Natural killer cell (primary cell): ENCODE measurements around the gene CT45A10. TPM values are rescaled to one million over a fixed set of nuclear protein-coding genes. Genes with fewer than 3 reads are reported as not detected.

Source experiments
- ATAC-seq, 3 donors: fragments of 150-1000 bp in 2 of 3; fragments of 200-7000 bp in 1 of 3; cut with Tn5 transposase; 1 replicate in 1 of 3; 2 replicates in 2 of 3; pipeline ENCODE4 v1.10.0; 2021; ENCODE audit warnings: mild to moderate bottlenecking in 2 of 3, moderate library complexity in 2 of 3
- DNase-seq, 2 donors: peaks; one replicate each; pipeline versions ENCODE4 v3.0.0 to v3.0.0-alpha.2; 2013 to 2021; ENCODE audit warnings: mixed read lengths in 1 of 2
- H3K27ac ChIP-seq: one replicate; pipeline ENCODE4 v1.5.1; 2013; ENCODE audit warnings: mild to moderate bottlenecking, low read length
- H3K27me3 ChIP-seq: one replicate; pipeline ENCODE4 v1.6.1; 2013; ENCODE audit warnings: low read length; ENCODE audit not compliant: control insufficient read depth, insufficient read depth
- H3K36me3 ChIP-seq: one replicate; pipeline ENCODE4 v1.6.1; 2013; ENCODE audit warnings: low read length; ENCODE audit not compliant: control insufficient read depth, insufficient read depth
- H3K4me1 ChIP-seq: one replicate; pipeline ENCODE4 v1.6.1; 2013; ENCODE audit warnings: low read length; ENCODE audit not compliant: control insufficient read depth, insufficient read depth
- H3K4me3 ChIP-seq: one replicate; pipeline ENCODE4 v1.5.1; 2013; ENCODE audit warnings: low read length
- H3K9me3 ChIP-seq: one replicate; pipeline ENCODE4 v1.6.1; 2013; ENCODE audit warnings: low read length; ENCODE audit not compliant: control insufficient read depth, insufficient read depth
- H3K27ac Mint-ChIP-seq, 2 donors: one replicate each; pipeline ENCODE4 v1.8.0; 2022; ENCODE audit warnings: mild to moderate bottlenecking in 2 of 2, mixed read lengths in 2 of 2, moderate library complexity in 1 of 2
- H3K27me3 Mint-ChIP-seq, 2 donors: one replicate each; pipeline ENCODE4 v1.8.0; 2022; ENCODE audit warnings: low read depth in 2 of 2, mixed read lengths in 2 of 2
- H3K36me3 Mint-ChIP-seq: one replicate; pipeline ENCODE4 v1.8.0; 2022; ENCODE audit warnings: mixed read lengths
- H3K4me1 Mint-ChIP-seq, 2 donors: one replicate each; pipeline ENCODE4 v1.8.0; 2022; ENCODE audit warnings: mixed read lengths in 2 of 2
- H3K4me3 Mint-ChIP-seq: one replicate; pipeline ENCODE4 v1.8.0; 2022; ENCODE audit warnings: mild to moderate bottlenecking, moderate library complexity, mixed read lengths
- H3K9me3 Mint-ChIP-seq, 2 donors: one replicate each; pipeline ENCODE4 v1.8.0; 2022; ENCODE audit warnings: mixed read lengths in 2 of 2
- WGBS: methylation state at CpG from one replicate; pipeline ENCODE4 v1.1.7; 2013; ENCODE audit warnings: missing lambda C conversion rate; ENCODE audit not compliant: insufficient coverage; 5-methylcytosine and 5-hydroxymethylcytosine counted together
- intact Hi-C: fragments of 100-400 bp; cut with micrococcal nuclease; formaldehyde crosslinking; loops from one replicate; pipeline ENCODE4 v1.14.2; 2022
- total RNA-seq, 4 donors: library from RNA; stranded (reverse); fragments of 120-200 nt in 1 of 4; gene quantifications; one replicate each; pipeline versions ENCODE4 v1.2.3 to v1.2.4, GENCODE V29; 2013 to 2022
- TF ChIP-seq, protein P1 (sequence below): fragments of 200-600 bp; IDR thresholded peaks from one replicate; pipeline ENCODE4 v1.8.0; 2022; ENCODE audit warnings: antibody characterized with exemption

Gene CT45A10
- not detected for total RNA-seq
- not detected for total RNA-seq (2013)

DNA sequence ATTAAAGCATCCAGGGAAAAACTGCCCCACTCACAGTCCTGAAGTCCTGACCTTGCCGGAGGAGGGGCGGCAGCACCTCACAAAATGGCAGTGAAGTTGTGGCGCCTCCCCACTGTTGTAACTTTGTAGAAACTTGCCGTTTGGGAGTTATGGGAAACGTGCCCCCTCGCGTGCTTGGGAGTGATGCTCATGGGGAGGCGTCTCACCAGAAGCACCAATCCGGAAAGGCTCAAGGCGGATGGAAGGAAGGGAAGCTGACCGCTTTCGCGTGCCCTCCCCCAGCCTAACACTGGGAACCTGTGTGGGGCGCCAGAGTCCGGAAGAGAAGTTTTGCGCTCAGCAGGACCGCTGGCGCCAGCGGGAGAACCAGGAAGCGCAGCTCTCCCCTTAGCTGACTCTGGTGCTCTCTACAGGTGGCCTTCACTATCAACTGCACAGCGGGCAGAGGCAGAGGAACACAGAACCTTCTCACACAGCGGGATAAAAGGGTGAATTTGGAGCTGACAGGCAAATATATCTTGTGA, at the start of gene CT45A10, which contains the start of gene SAGE1:
TSS of gene CT45A10 (minus strand) at position 151 of the 524 bp plus-strand sequence. CDS start 8,100 bp downstream, outside the sequence.
TSS of gene SAGE1 (plus strand) at position 423 of the 524 bp plus-strand sequence. CDS start 2,527 bp downstream, outside the sequence.
- Mint-ChIP-seq H3K27me3 (peaks cover 2 to 18% of the 10 kb centered on the region in 2 donors), H3K4me1 (no peaks in the 10 kb centered on the region), H3K27ac (no peak within 1 kb of the TSS), H3K36me3 (no peaks in the 10 kb centered on the region), H3K4me3 (no peak within 1 kb of the TSS), H3K9me3 (no peaks in the 10 kb centered on the region)
- no peak for ATAC-seq
- WGBS, result 91% methylated on average over 20 of the region's 22 CpGs
- Histone ChIP-seq H3K27ac (no peak within 1 kb of the TSS), H3K27me3 (no peaks in the 10 kb centered on the region), H3K9me3 (no peaks in the 10 kb centered on the region), H3K36me3 (no peaks in the 10 kb centered on the region), H3K4me3 (no peak within 1 kb of the TSS), H3K4me1 (no peaks in the 10 kb centered on the region)
- TF ChIP-seq, protein P1, sequence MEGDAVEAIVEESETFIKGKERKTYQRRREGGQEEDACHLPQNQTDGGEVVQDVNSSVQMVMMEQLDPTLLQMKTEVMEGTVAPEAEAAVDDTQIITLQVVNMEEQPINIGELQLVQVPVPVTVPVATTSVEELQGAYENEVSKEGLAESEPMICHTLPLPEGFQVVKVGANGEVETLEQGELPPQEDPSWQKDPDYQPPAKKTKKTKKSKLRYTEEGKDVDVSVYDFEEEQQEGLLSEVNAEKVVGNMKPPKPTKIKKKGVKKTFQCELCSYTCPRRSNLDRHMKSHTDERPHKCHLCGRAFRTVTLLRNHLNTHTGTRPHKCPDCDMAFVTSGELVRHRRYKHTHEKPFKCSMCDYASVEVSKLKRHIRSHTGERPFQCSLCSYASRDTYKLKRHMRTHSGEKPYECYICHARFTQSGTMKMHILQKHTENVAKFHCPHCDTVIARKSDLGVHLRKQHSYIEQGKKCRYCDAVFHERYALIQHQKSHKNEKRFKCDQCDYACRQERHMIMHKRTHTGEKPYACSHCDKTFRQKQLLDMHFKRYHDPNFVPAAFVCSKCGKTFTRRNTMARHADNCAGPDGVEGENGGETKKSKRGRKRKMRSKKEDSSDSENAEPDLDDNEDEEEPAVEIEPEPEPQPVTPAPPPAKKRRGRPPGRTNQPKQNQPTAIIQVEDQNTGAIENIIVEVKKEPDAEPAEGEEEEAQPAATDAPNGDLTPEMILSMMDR, result no peak
- no peak for DNase-seq
- intact Hi-C loops, result no loop called here

GRCh38 chrX:135931644-135932487, 38.6 kb upstream of the CT45A10 start:
- H3K9me3 ChIP-seq, result no peaks in the 10 kb centered on the region
- Mint-ChIP-seq H3K27ac (no peak overlapping the region), H3K27me3 (peaks cover 0 to 17% of the 10 kb centered on the region in 2 donors), H3K4me3 (no peak overlapping the region), H3K9me3 (no peaks in the 10 kb centered on the region), H3K4me1 (no peaks in the 10 kb centered on the region), H3K36me3 (no peaks in the 10 kb centered on the region)
- H3K36me3 ChIP-seq, result no peaks in the 10 kb centered on the region
- intact Hi-C loops, result no loop called here
- TF ChIP-seq, protein P1, result peak; percentile 61
- peak in 1 of 3 donors; percentile 80 for ATAC-seq
- WGBS, result 52% methylated on average over 11 of the region's 19 CpGs
- H3K27ac ChIP-seq, result no peak overlapping the region
- no peaks in the 10 kb centered on the region for H3K4me1 ChIP-seq
- H3K27me3 ChIP-seq, result no peaks in the 10 kb centered on the region
- DNase-seq, result peak in 1 of 2 donors; percentile 47
- H3K4me3 ChIP-seq, result no peak overlapping the region

DNA sequence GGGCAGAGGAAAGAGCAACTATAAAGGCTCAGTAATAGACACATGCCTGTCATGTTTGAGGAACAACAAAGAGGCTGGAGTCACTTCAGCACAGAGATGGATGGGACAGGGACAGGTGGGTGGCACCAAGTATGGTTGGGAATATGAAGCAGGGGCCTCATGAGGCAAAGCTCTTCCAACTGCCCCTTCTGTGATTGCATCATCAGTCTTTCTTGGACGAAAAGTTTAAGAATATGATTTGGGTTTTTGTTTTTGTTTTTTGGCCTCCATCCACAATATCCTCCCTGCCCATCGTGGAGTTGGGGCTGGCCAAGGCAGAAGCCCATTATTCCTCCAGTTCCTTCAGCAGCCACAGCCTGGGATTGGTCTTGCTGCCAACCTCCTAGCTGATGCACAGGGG, 34.7 kb upstream of the CT45A10 start:
- intact Hi-C loops, result no loop called here
- no peak for ATAC-seq
- H3K9me3 ChIP-seq, result no peaks in the 10 kb centered on the region
- TF ChIP-seq, protein P1, result no peak
- H3K4me3 Mint-ChIP-seq, result no peak overlapping the region
- no peaks in the 10 kb centered on the region for H3K36me3 Mint-ChIP-seq
- H3K36me3 ChIP-seq, result no peaks in the 10 kb centered on the region
- H3K4me1 Mint-ChIP-seq, result no peaks in the 10 kb centered on the region
- no peaks in the 10 kb centered on the region for H3K27me3 ChIP-seq
- WGBS, result 40% methylated on average over 1 of the region's 2 CpGs
- peaks cover 0 to 15% of the 10 kb centered on the region in 2 donors for H3K27me3 Mint-ChIP-seq
- H3K9me3 Mint-ChIP-seq, result no peaks in the 10 kb centered on the region
- no peak overlapping the region for H3K27ac Mint-ChIP-seq
- no peak overlapping the region for H3K4me3 ChIP-seq
- H3K4me1 ChIP-seq, result no peaks in the 10 kb centered on the region
- DNase-seq, result no peak
- H3K27ac ChIP-seq, result no peak overlapping the region
